ENCODE results near the gene GET4. TPM values are rescaled to one million over a fixed set of nuclear protein-coding genes. Genes with fewer than 3 reads are reported as not detected.
"Not testable (repeated sequence)": the region's sequence is repeated elsewhere in the genome, so short reads cannot be mapped to it uniquely, and the experiment has no call there.

GET4 gene
- polyA plus RNA-seq, 4 donors, result 21.3 to 68.0 (median 32.4) TPM

GRCh38 chr7:897771-898376 lies 21.5 kb downstream of the GET4 start:
- no peak for DNase-seq (ENCODE audit: low read depth in 4 of 4, low spot score in 3 of 4)

- DNase-seq (ENCODE audit: low read depth in 4 of 4, low spot score in 3 of 4), result no peak
These were observed 22.1 kb downstream of the GET4 start for GRCh38 chr7:898460-898854.

- no peak for DNase-seq (ENCODE audit: low read depth in 4 of 4, low spot score in 3 of 4)
These were observed 22.7 kb downstream of the GET4 start for GRCh38 chr7:898855-899681.

GRCh38 chr7:899806-900205 lies 23.5 kb downstream of the GET4 start:
- DNase-seq (ENCODE audit: low read depth in 4 of 4, low spot score in 3 of 4), result no peak

- no peak for DNase-seq (ENCODE audit: low read depth in 4 of 4, low spot score in 3 of 4)
These were observed 24.1 kb downstream of the GET4 start for GRCh38 chr7:900331-901040.

GRCh38 chr7:901041-901387 lies 24.7 kb downstream of the GET4 start:
- no peak for DNase-seq (ENCODE audit: low read depth in 4 of 4, low spot score in 3 of 4)

GRCh38 chr7:901388-902154 lies 25.2 kb downstream of the GET4 start:
- DNase-seq (ENCODE audit: low read depth in 4 of 4, low spot score in 3 of 4), result peak in 1 of 4 donors; percentile 51

- DNase-seq (ENCODE audit: low read depth in 4 of 4, low spot score in 3 of 4), result no peak
These were observed 26.6 kb downstream of the GET4 start for GRCh38 chr7:902996-903395.

- no peak for DNase-seq (ENCODE audit: low read depth in 4 of 4, low spot score in 3 of 4)
These were observed 27.8 kb downstream of the GET4 start for GRCh38 chr7:903921-904755.

GRCh38 chr7:904847-905246 lies 28.5 kb downstream of the GET4 start:
- DNase-seq (ENCODE audit: low read depth in 4 of 4, low spot score in 3 of 4), result no peak

GRCh38 chr7:906776-907157 lies 30.4 kb downstream of the GET4 start:
- DNase-seq (ENCODE audit: low read depth in 4 of 4, low spot score in 3 of 4), result no peak

GRCh38 chr7:907158-907980 lies 31.0 kb downstream of the GET4 start:
- no peak for DNase-seq (ENCODE audit: low read depth in 4 of 4, low spot score in 3 of 4)

- DNase-seq (ENCODE audit: low read depth in 4 of 4, low spot score in 3 of 4), result no peak
These were observed 31.8 kb downstream of the GET4 start for GRCh38 chr7:908159-908581.

- not testable (repeated sequence) for DNase-seq (ENCODE audit: low read depth in 4 of 4, low spot score in 3 of 4)
These were observed 32.4 kb downstream of the GET4 start for GRCh38 chr7:908591-909357.

GRCh38 chr7:909358-910329 lies 33.3 kb downstream of the GET4 start:
- DNase-seq (ENCODE audit: low read depth in 4 of 4, low spot score in 3 of 4), result no peak

GRCh38 chr7:910441-910861 lies 34.1 kb downstream of the GET4 start:
- DNase-seq (ENCODE audit: low read depth in 4 of 4, low spot score in 3 of 4), result no peak

GRCh38 chr7:910931-911431 lies 34.6 kb downstream of the GET4 start:
- DNase-seq (ENCODE audit: low read depth in 4 of 4, low spot score in 3 of 4), result no peak
